ENCODE results near the gene ADAM8.
"Not testable (repeated sequence)": the region's sequence is repeated elsewhere in the genome, so short reads cannot be mapped to it uniquely, and the experiment has no call there.

The ADAM8 gene

DNA sequence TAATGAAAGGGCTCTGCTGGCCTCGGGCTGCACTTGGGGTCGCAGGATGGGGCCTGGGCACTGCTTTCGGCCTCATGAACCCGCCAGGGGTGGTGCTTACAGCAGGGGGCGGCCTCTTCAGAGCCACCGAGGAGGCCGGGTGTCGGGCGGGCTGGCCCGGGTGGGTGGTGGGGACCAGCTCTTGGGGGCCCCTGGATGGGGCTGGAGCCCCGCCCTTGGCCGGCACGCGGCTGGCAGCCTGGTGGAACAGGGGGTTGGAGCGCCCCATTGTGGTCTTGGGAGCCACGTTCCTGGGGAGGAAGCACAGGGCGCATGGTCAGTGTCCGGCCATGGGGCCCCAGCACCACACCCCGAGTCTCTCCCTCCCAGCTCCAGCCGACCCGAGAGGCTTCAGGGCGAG, 8.8 kb downstream of the ADAM8 start:
- H3K4me3 ChIP-seq (replicated peaks; ENCODE audit: insufficient read depth, low read length) = no peak overlapping the region
- TF ChIP-seq, protein P1, sequence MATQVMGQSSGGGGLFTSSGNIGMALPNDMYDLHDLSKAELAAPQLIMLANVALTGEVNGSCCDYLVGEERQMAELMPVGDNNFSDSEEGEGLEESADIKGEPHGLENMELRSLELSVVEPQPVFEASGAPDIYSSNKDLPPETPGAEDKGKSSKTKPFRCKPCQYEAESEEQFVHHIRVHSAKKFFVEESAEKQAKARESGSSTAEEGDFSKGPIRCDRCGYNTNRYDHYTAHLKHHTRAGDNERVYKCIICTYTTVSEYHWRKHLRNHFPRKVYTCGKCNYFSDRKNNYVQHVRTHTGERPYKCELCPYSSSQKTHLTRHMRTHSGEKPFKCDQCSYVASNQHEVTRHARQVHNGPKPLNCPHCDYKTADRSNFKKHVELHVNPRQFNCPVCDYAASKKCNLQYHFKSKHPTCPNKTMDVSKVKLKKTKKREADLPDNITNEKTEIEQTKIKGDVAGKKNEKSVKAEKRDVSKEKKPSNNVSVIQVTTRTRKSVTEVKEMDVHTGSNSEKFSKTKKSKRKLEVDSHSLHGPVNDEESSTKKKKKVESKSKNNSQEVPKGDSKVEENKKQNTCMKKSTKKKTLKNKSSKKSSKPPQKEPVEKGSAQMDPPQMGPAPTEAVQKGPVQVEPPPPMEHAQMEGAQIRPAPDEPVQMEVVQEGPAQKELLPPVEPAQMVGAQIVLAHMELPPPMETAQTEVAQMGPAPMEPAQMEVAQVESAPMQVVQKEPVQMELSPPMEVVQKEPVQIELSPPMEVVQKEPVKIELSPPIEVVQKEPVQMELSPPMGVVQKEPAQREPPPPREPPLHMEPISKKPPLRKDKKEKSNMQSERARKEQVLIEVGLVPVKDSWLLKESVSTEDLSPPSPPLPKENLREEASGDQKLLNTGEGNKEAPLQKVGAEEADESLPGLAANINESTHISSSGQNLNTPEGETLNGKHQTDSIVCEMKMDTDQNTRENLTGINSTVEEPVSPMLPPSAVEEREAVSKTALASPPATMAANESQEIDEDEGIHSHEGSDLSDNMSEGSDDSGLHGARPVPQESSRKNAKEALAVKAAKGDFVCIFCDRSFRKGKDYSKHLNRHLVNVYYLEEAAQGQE (IDR thresholded peaks at IDR 0.05; ENCODE audit: insufficient replicate concordance, low read depth) = no peak
- no peak for TF ChIP-seq GABPA (IDR thresholded peaks at IDR 0.05; ENCODE audit: low read depth)
- TF ChIP-seq POLR2AphosphoS5 (IDR thresholded peaks at IDR 0.05; ENCODE audit: low read depth) = no peak
- no peak for TF ChIP-seq SPI1 (IDR thresholded peaks at IDR 0.05; ENCODE audit: borderline replicate concordance, low read depth)
- no peak for TF ChIP-seq CTCF (IDR thresholded peaks at IDR 0.05; ENCODE audit: insufficient read depth, low read length)
- no peak overlapping the region for H3K27ac ChIP-seq (replicated peaks)
- DNase-seq (ENCODE audit: low read depth in 1 of 2, low spot score in 1 of 2) = no peak
- H3K27me3 ChIP-seq (ENCODE audit: insufficient read depth, poor library complexity, severe bottlenecking) = no peaks in the 10 kb centered on the region

DNA sequence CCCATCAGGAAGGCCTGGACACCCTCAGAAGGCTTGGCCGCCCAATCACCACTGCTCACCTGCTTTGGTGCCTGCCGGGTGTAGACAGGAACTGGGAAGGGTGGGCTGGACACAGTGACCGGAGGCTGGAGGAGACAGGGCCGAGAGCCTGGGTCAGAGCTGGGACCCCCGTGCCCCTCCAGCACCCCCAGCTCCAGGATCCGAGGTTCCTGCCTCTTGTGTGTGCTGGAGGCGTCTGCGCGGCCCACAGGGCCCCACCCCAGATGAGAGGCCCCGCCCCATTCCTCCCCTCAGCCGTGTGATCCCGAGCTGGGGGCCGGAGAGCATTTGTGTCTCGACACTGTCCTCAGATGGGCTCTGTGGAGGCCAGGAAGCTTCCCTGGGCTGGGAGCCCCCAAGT, 9.4 kb downstream of the ADAM8 start:
- no peak for TF ChIP-seq CTCF (IDR thresholded peaks at IDR 0.05; ENCODE audit: insufficient read depth, low read length)
- no peak for TF ChIP-seq GABPA (IDR thresholded peaks at IDR 0.05; ENCODE audit: low read depth)
- TF ChIP-seq, protein P1 (IDR thresholded peaks at IDR 0.05; ENCODE audit: insufficient replicate concordance, low read depth) = no peak
- no peak for TF ChIP-seq SPI1 (IDR thresholded peaks at IDR 0.05; ENCODE audit: borderline replicate concordance, low read depth)
- TF ChIP-seq POLR2AphosphoS5 (IDR thresholded peaks at IDR 0.05; ENCODE audit: low read depth) = no peak
- Histone ChIP-seq H3K27ac (replicated peaks) (no peak overlapping the region), H3K27me3 (ENCODE audit: insufficient read depth, poor library complexity, severe bottlenecking) (no peaks in the 10 kb centered on the region), H3K4me3 (replicated peaks; ENCODE audit: insufficient read depth, low read length) (no peak overlapping the region)
- no peak for DNase-seq (ENCODE audit: low read depth in 1 of 2, low spot score in 1 of 2)

- Histone ChIP-seq H3K27me3 (ENCODE audit: insufficient read depth, poor library complexity, severe bottlenecking) (no peaks in the 10 kb centered on the region), H3K27ac (replicated peaks) (no peak overlapping the region), H3K4me3 (replicated peaks; ENCODE audit: insufficient read depth, low read length) (no peak overlapping the region)
- no peak for DNase-seq (ENCODE audit: low read depth in 1 of 2, low spot score in 1 of 2)
- no peak for TF ChIP-seq GABPA (IDR thresholded peaks at IDR 0.05; ENCODE audit: low read depth)
- TF ChIP-seq, protein P1 (IDR thresholded peaks at IDR 0.05; ENCODE audit: insufficient replicate concordance, low read depth) = no peak
- TF ChIP-seq POLR2AphosphoS5 (IDR thresholded peaks at IDR 0.05; ENCODE audit: low read depth) = no peak
- TF ChIP-seq CTCF (IDR thresholded peaks at IDR 0.05; ENCODE audit: insufficient read depth, low read length) = no peak
- no peak for TF ChIP-seq SPI1 (IDR thresholded peaks at IDR 0.05; ENCODE audit: borderline replicate concordance, low read depth)
Measured at GRCh38 chr10:133266056-133266795, 10.4 kb downstream of the ADAM8 start.

GRCh38 chr10:133265052-133265451, 11.6 kb downstream of the ADAM8 start:
- not testable (repeated sequence) for DNase-seq (ENCODE audit: low read depth in 1 of 2, low spot score in 1 of 2); H3K4me3 ChIP-seq (replicated peaks; ENCODE audit: insufficient read depth, low read length); H3K27ac ChIP-seq (replicated peaks); H3K27me3 ChIP-seq (ENCODE audit: insufficient read depth, poor library complexity, severe bottlenecking)

Measured in HL-60 (cell line).